ENCODE results near the gene TAS1R3. TPM values are rescaled to one million over a fixed set of nuclear protein-coding genes. Genes with fewer than 3 reads are reported as not detected.

Gene TAS1R3
- 0.39 TPM for total RNA-seq

DNA sequence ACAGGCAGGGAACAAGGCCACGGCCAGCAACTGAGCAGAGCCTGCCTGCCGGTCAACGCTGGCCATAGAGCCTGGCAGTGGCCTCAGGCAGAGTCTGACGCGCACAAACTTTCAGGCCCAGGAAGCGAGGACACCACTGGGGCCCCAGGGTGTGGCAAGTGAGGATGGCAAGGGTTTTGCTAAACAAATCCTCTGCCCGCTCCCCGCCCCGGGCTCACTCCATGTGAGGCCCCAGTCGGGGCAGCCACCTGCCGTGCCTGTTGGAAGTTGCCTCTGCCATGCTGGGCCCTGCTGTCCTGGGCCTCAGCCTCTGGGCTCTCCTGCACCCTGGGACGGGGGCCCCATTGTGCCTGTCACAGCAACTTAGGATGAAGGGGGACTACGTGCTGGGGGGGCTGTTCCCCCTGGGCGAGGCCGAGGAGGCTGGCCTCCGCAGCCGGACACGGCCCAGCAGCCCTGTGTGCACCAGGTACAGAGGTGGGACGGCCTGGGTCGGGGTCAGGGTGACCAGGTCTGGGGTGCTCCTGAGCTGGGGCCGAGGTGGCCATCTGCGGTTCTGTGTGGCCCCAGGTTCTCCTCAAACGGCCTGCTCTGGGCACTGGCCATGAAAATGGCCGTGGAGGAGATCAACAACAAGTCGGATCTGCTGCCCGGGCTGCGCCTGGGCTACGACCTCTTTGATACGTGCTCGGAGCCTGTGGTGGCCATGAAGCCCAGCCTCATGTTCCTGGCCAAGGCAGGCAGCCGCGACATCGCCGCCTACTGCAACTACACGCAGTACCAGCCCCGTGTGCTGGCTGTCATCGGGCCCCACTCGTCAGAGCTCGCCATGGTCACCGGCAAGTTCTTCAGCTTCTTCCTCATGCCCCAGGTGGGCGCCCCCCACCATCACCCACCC is at the start of gene TAS1R3:
Gene TAS1R3 (plus strand): TSS at position 213 of the 898 bp plus-strand sequence. CDS start 66 bp downstream, at position 279.
- DNase-seq: no peak

DNA sequence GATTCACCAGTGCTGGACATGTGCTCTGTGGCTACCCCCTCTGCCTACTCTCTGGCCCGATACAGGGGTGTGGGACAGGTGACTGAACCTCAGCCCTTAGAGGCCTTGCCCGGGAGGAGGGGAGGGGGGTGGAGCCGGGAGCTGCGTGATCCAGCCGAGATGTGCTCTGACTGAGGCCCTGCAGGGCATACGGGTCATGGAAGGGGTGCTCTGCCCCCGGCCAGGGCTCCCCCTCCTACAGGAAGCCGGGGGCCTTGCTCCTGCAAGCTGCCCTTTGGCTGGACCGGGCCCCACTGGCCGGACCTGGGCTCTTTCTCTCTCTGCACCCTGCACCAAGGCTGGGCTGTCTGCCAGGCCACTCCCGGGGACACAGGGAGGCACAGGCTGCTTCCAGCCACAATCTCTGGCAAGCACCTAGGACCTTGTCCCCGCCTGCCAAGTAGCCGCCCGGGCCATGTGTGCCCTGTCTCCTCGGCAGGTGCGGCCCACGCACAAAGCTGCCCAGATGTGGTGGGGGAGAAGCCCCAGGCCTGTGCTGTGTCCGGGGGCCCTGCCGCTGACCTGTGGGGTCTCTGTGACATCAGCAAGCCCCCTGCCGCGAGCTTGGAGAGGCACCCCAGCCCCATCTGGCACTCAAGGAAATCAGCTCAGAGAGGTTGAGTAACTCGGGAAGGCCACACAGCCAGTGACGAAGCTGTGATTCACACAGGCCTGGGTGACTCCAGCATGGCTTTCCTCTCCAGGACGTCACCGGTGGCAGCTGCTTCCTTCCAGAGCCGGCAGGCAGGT is 49.4 kb upstream of the TAS1R3 start:
- no peak for DNase-seq

DNA sequence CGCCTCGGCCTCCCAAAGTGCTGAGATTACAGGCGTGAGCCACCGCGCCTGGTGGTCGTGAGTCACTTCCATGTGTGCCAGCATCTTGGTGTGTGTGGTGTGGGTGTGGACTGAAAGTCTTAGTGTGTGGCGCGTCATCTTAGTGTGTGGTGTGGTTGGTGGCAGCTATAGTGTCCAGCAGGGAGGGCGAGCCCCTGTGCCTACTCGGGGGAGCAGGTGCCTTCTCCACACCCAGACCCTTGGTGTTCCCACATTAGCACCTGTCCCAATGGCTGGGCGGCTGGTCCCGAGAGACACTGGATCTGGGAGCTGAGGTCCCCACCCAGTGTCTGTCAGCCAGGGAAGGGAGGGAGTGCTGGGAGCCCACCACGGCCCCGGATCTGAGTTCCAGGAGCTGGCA is 48.1 kb upstream of the TAS1R3 start:
- DNase-seq: no peak

DNA sequence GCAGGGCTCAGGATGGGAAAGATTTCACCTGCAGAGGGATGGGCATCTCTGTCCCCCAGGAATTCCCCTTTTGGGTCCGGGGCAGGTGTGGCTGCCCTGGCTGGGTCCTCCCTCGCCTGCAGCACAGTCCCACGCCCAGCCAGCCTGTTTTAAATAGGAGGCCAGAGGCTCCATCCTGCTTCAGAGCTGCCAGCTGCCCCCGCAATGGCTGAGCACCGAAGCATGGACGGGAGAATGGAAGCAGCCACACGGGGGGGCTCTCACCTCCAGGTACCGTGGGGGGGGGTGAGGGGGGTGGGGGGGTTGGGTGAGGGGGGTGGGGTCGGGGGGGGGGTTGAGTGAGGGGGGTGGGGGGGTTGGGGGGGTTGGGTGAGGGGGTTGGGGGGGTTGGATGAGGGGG is 47.3 kb upstream of the TAS1R3 start:
- DNase-seq: no peak

DNA sequence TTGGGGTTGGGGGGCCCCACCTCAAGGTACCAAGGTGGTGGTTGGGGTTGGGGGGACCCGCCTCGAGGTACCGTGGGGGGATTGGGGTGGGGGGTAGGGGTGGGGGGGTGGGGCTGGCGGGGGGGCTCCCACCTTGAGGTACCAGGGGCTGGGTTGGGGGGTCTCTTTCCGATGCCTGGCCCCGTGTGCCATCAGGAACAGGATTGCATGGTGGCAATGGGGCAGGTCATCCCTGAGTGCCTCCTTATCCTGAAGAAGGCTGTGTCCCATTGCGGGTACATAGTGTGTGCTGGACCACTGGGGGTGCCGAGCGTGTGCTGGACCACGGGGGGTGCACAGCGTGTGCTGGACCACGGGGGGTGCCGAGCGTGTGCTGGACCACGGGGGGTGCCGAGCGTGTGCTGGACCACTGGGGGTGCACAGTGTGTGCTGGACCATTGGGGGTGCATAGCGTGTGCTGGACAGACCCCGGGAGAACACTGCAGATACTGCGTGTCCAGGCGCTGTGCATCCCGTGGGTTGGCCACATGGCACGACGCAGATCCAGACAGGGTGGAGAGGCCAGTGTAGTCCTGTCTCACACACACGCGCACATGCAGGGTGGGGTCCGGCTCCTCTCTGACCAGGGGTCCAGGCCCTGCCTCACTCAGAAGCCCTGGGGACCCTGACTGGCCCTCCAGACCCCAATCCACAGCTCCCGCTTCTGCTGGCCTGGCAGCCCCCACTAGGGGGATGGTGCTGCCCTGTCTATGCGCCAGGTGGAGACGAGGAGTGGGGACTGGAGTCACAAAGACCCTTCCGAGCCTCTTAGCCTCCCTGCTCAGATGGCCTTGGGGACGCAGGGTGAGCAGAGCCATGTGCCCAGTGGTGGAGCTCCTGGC is 46.6 kb upstream of the TAS1R3 start:
- no peak for DNase-seq

DNA sequence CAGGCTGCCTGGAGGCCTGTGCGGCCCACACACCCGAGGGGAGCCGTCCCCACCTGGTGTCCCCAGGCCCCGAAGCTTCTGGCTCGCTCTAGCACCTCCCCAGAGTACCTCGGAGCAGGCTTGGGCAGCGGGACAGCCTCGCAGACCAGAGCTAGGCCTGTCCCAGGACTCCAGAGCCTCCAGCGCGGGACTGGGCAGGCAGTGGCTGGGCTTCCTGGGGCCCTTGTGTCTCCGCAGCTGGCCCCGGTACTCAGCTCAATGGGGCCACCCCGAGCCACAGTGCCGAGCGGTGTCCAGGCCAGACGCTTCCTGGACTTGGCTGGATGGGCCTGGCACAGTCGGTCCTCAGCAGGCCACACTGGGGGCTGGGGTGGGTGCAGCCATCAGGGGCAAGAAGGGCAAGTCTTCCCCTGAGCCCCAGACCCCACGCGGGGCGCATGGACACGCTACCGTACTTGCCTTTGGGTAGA is 45.9 kb upstream of the TAS1R3 start:
- no peak for DNase-seq

DNA sequence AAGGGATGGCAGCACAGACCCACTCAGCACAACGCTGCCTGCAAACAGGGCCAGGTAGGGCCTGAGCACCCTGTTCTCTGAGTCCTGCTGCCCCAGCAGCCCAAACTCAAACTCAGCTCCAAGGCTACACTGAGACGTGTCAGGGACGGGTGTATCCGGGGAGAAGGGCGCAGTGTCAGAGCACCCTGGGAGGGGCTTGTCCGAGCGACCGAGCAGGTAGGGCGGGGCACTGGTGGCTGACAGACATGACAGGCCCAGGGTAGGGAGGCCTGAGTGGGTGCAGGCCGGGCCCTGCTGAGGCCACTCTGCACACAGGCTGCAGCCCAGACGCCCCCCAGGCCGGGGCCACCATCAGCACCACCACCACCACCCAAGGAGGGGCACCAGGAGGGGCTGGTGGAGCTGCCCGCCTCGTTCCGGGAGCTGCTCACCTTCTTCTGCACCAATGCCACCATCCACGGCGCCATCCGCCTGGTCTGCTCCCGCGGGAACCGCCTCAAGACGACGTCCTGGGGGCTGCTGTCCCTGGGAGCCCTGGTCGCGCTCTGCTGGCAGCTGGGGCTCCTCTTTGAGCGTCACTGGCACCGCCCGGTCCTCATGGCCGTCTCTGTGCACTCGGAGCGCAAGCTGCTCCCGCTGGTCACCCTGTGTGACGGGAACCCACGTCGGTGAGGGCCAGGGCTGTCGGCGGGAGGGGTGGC is 45.3 kb upstream of the TAS1R3 start:
- no peak for DNase-seq

DNA sequence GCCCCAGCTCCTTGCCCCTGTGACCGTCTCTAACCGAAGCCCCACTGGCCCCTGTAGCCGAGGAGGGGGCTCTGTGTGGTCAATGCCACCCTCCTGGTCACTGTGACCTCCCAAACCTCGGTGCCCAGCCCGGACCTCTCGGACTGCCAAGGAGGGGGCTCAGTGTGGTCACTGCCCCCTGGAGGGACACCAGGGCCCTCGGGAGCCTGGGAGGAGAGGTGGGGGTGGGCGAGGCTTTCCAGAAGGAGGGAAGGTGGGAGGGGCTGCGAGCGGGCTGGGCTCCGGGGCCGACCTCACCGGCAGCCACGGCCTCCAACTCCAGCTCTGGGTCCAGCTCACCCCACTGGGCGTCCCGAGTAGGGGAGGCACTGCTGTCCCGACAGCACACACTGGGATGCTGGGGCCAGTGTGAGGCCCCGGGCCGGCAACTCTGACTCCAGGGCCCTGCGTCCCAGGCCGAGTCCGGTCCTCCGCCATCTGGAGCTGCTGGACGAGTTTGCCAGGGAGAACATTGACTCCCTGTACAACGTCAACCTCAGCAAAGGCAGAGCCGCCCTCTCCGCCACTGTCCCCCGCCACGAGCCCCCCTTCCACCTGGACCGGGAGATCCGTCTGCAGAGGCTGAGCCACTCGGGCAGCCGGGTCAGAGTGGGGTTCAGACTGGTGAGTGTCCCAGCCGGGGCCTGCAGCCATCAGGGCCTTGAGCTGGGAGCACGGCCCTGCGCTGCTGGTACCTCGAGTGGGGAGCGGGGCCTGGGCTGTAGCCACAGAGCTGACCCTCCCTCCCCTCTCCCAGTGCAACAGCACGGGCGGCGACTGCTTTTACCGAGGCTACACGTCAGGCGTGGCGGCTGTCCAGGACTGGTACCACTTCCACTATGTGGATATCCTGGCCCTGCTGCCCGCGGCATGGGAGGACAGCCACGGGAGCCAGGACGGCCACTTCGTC is 44.5 kb upstream of the TAS1R3 start:
- no peak for DNase-seq

DNA sequence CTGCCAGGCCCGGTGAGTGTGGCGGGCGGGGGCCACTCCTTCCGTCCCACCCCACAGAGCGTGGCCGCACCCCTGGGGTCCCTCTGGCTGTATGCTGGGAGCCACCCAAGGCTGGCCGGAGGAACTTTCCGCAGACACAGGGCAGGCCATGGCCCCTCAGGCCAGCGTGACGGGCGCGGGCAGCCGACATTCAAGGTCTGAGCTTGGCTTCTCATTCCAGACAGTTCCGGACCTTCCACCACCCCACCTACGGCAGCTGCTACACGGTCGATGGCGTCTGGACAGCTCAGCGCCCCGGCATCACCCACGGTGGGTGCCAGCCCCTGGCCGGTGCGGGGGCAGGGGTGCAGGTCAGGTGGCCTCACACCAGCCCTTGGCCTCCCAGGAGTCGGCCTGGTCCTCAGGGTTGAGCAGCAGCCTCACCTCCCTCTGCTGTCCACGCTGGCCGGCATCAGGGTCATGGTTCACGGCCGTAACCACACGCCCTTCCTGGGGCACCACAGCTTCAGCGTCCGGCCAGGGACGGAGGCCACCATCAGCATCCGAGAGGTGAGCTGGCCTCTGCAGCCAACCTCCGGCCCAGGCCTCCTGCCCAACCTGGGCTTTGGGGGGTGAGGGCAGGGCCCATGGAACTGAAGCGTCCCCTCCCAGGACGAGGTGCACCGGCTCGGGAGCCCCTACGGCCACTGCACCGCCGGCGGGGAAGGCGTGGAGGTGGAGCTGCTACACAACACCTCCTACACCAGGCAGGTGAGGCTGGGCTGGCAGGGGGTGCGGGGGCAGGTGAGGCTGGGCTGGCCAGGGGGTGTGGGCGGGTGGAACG is 43.6 kb upstream of the TAS1R3 start:
- no peak for DNase-seq

DNA sequence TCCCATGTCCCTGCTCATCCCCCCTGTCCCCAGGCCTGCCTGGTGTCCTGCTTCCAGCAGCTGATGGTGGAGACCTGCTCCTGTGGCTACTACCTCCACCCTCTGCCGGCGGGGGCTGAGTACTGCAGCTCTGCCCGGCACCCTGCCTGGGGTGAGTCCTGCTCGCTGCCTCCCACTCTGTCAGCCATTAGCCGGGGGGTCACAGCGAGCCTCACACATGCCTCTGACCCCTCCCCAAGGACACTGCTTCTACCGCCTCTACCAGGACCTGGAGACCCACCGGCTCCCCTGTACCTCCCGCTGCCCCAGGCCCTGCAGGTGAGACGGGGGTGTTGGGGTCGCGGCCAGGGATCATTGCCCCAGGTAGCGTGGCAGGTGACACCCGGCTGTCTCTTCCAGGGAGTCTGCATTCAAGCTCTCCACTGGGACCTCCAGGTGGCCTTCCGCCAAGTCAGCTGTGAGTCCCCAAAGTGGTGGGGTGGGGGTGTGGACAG is 40.8 kb upstream of the TAS1R3 start:
- DNase-seq: no peak

DNA sequence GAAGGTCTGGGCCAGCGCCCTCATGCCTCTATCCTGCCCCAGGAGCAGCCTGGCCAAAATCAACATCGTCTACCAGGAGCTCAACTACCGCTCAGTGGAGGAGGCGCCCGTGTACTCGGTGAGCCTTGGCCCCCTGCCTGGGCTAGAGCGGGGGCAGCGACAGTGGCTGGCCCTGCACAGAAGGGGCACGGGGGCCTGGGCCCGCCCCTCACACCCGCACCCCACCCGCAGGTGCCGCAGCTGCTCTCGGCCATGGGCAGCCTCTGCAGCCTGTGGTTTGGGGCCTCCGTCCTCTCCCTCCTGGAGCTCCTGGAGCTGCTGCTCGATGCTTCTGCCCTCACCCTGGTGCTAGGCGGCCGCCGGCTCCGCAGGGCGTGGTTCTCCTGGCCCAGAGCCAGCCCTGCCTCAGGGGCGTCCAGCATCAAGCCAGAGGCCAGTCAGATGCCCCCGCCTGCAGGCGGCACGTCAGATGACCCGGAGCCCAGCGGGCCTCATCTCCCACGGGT is 40.0 kb upstream of the TAS1R3 start:
- DNase-seq: no peak

DNA sequence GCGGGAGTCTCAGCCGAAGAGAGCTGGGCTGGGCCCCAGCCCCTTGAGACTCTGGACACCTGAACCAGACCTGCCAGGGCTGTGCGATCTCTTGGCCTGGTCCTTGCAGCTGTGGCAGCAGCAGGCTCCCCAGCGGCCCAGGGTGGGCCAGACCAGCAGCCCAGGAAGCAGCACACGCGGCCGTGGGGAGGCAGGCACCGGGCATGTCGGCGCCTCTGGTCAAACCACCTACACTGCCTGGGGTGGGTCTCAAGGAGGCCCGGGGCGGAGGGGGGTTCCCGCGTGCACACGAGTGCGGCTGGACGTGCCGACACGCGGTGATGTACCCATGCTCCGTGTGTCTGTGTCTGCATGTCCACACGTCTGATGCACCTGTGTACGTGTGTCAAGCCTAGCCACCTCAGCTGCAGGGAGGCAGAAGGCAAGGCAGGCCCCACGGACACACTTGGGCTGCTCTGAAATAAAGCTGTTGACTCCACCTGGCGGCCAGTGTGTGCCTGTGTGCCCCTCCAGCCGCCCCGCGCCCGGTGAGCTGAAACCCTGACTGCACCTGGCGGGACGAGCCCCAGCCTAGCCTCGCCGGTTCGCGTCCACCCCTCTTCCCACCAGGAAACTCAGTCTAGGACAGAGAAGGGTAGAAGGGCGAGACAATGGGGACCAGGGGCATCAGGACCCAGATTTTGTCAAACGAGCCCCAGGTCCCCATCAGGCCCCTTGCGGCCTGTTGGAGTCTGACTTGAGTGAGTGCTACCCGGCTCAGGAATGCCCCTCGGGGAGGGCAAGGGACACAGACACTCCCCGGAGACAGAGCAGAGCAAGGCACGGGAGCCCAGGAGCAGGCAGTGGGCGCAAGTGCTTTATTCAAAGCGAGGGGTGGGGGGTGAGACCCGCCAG is 39.3 kb upstream of the TAS1R3 start:
- no peak for DNase-seq

DNA sequence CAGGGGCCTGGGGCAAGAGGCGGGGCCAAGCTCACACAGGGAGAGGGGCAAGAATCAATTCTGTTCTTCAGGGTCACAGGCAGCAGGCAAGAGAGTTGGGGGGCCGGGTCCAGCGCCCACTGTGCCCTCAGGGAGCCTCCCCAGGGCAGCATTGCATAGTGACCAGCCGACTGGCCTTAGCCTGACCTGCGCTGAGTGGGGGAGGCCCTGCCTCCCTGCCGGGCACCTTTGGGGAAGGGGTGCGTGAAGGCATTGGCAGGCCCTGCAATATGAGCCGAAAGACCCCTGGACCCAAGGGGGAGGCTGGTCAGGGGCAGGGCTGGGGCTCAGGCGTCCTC is 38.7 kb upstream of the TAS1R3 start:
- DNase-seq: no peak

DNA sequence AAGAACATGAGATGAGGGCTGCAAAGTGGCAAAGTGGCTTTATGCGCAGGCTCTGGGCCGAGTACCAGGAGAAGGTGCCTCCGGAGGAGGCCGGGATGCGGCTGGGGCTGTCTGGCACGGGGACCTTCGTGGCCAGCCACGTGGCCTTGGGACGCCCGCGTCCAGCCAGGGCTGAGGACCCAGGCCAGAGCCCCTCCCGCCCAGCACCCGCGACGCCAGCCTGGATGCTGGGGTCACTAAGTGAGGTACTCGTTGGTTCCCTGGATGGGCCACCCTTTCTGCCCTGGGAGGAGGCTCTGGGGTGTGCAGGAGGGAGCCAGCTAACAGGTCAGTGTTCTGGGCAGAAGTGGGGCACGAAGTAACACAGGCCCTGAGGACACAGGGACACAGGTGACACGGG is 38.2 kb upstream of the TAS1R3 start:
- DNase-seq: no peak

DNA sequence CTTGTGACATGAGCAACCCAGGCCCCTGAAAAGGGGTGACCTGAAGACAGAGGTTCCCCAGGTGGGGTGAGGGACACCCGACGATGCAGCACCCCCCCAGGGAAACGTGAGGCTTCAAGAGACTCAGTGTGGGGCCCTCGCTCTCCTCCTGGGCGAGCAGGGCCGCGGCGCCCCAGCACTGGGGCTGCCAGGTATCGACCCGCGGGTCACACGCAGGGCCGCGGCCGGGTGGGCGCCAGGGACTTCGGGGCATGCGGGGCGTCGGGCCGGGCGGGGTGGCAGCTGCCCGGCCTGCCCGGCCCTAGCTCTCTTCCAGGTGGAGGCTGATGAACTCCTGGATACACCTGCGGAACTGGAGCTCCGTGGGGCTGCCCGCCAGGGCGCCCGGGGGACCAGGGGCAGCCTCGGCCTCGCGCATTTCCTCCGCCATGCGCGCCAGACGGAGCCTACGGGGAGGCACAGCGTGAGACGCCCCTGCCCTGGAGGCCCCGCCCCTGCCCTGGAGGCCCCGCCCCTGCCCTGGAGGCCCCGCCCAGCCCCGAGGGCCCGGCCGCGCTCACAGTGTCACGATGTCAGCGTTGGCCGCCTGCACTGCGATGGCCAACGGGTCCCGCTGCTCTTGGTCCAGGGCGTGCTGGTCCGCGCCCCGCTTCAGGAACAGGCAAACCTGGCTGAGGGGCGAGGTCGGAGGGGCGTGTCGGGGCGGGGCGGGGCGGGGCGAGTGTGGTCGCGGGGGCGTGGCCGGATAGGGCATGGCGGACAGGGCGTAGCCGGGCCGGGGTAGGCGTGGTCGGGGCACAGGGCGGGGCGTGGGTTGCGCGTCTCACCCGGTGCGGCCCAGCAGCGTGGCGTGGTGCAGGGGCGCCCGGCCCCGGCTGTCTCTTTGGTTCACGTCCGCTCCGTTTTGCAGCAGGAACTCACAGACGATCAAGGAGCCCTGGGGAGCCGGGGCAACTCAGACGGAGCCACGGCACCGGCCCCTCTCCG is 37.5 kb upstream of the TAS1R3 start:
- DNase-seq: no peak

DNA sequence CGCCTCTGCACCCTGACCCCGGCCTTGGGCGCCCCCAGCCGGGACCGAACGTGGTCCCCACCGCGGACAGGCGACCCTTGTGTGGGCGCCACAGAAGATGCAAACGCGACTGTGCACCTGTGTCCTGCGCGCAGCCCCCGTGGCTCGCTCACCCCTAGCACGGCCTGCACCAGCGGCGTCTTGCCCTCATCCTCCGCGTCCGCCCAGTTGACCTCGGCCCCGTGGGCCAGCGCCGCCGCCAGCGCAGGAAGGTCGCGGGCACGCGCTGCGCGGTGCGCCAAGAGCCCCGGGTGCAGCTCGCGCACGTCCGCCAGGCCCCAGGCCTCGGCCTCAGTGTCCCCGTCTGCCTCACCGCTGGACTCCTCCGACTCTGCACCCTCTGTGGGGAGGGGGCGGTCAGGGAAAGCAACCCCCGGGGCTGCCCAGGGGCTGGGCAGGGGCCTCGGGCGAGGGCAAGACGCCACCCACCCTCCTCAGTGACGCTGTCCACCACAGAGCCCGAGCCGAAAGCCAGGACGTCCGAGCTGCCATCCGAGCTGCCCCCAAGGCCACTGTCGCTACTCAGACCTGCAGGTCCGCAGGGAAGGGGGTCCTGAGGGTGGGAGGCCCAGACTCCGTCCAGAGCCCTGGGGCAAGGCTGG is 36.7 kb upstream of the TAS1R3 start:
- no peak for DNase-seq
